IMR-90 (cell line): Measurements from ENCODE around the gene TUBGCP3.

Experiments
- NFE2L2 ChIP-seq: fragments of 150-350 bp; IDR thresholded peaks from 2 replicates; pipeline ENCODE4 v1.6.1; 2016; ENCODE audit warnings: low read depth, mild to moderate bottlenecking, low read length
- POLR2A ChIP-seq: IDR thresholded peaks from 2 replicates; pipeline ENCODE4 v1.6.1; 2012; ENCODE audit warnings: mild to moderate bottlenecking, low read depth, low read length
- RFX5 ChIP-seq: IDR thresholded peaks from 2 replicates; pipeline ENCODE4 v1.8.0; 2012; ENCODE audit warnings: low read depth, mild to moderate bottlenecking, low read length, moderate library complexity
- SMC3 ChIP-seq: fragments of 150-350 bp; IDR thresholded peaks from 2 replicates; pipeline ENCODE4 v1.6.1; 2016; ENCODE audit warnings: low read depth, mild to moderate bottlenecking, antibody characterized with exemption, low read length, moderate library complexity
- TF ChIP-seq, protein P1 (sequence below): conservative IDR thresholded peaks from 2 replicates; pipeline ENCODE4 v1.5.1; 2012; ENCODE audit warnings: mild to moderate bottlenecking, low read depth, low read length, improper control_type of control experiment
- TF ChIP-seq, protein P2 (sequence below): fragments of 150-350 bp; IDR thresholded peaks from 2 replicates; pipeline ENCODE4 v1.6.1; 2017; ENCODE audit warnings: mild to moderate bottlenecking, antibody characterized with exemption, low read length, low read depth

DNA sequence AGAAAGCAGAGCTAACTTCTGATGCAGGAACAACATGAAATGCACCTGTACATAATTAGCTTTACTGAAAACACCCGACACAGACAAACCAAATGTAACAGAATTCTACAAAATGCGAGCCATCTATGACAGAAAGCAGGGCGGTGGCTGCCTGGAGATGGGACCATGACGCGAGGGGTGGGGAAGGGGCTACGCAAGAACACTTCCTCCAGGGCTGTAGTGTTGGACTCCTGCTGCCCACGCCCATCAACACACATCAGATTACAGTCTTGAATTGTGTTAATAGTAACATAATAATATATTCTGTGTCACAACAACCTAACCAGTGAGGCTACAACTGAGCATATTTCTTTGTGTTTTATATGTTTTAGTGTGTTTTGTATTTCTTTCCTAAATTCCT is 108.6 kb downstream of the TUBGCP3 start:
- TF ChIP-seq, protein P1, sequence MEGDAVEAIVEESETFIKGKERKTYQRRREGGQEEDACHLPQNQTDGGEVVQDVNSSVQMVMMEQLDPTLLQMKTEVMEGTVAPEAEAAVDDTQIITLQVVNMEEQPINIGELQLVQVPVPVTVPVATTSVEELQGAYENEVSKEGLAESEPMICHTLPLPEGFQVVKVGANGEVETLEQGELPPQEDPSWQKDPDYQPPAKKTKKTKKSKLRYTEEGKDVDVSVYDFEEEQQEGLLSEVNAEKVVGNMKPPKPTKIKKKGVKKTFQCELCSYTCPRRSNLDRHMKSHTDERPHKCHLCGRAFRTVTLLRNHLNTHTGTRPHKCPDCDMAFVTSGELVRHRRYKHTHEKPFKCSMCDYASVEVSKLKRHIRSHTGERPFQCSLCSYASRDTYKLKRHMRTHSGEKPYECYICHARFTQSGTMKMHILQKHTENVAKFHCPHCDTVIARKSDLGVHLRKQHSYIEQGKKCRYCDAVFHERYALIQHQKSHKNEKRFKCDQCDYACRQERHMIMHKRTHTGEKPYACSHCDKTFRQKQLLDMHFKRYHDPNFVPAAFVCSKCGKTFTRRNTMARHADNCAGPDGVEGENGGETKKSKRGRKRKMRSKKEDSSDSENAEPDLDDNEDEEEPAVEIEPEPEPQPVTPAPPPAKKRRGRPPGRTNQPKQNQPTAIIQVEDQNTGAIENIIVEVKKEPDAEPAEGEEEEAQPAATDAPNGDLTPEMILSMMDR = no peak
- TF ChIP-seq POLR2A (no peak), SMC3 (no peak), RFX5 (no peak), NFE2L2 (no peak)
- TF ChIP-seq, protein P2, sequence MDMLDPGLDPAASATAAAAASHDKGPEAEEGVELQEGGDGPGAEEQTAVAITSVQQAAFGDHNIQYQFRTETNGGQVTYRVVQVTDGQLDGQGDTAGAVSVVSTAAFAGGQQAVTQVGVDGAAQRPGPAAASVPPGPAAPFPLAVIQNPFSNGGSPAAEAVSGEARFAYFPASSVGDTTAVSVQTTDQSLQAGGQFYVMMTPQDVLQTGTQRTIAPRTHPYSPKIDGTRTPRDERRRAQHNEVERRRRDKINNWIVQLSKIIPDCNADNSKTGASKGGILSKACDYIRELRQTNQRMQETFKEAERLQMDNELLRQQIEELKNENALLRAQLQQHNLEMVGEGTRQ = no peak
